NOMO-1 treated with DMSO at 0.1 percent for 48 hours (cell line): ENCODE measurements around the gene CENPP.
"Not testable (repeated sequence)": the region's sequence is repeated elsewhere in the genome, so short reads cannot be mapped to it uniquely, and the experiment has no call there.

ENCODE experiments used
- DNase-seq: peaks from one replicate; lab custom pipeline; 2025; ENCODE audit not compliant: unreplicated experiment; lab: John Stamatoyannopoulos, UW

CENPP gene

DNA sequence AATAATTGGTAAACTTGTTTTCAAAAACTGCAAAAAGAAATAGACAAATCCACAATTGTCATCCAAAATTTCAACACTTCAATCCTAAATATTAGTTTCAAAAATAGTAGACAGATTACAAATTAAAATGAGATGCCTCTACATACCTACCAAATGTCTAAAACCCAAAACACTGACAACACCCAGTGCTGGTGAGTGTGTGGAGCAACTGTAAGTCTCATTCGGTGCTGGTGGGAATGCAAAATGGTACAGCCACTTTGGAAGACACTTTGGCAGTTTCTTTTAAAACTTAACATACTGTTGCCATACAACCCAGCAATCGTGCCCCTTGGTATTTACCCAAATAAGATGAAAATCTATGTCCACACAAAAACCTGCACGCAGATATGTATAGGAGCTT lies 203.4 kb downstream of the CENPP start:
- no peak for DNase-seq

DNA sequence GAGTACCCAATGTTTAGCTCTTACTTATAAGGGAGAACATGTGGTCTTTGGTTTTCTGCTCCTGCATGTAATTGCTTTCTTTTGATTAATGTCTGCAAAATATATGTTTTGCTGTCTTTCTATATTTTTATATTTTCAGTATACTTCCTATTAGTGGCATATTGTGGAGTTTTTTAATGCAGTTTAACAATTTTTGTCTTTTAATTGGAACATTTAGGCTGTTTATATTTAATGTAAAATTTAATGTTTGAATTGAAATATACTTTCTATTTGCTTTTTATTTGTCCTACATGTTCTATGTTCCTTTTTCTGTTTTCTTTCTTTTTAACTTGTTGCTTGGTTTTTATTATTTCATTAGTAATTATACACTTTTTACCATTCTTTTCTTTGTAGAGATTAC lies 205.1 kb downstream of the CENPP start:
- DNase-seq: no peak

DNA sequence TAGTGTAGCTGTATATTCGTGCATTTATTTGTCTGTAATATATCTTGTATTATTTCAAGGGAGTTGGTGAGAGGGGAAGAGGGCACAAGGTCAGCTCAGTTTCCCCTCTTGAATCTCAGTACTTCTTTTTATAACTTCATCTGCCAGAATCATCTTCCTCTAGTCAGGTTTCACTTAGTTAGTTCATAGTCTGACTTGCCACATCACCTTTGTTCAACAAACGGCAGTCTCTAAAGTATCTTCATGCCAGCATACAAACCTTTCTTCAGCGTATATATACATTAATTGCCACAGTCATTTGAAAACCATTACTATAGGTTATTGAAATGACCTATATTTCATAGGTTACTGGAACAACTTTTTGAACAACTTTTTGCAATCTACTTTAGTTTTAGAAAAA lies 208.5 kb downstream of the CENPP start:
- DNase-seq: peak; percentile 50

DNA sequence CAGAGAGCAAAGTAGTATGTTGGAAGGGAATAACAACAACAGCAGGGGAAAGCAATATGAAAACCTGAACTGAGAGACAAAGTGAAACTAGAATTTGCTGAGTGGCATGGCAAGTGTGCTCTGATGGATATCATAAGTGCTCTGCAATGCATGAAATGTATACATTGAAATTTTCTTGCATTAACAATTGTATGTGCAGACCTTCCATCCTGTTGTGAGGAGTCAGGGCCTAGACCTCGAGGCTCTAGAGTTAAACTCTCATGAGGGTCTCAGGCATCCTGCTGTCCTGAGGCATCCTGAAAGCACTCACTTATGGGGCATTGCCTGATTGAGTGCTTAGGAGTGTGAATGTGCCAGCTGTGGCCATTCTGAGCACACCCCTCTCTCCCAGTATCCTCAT lies 208.9 kb downstream of the CENPP start:
- DNase-seq: no peak

DNA sequence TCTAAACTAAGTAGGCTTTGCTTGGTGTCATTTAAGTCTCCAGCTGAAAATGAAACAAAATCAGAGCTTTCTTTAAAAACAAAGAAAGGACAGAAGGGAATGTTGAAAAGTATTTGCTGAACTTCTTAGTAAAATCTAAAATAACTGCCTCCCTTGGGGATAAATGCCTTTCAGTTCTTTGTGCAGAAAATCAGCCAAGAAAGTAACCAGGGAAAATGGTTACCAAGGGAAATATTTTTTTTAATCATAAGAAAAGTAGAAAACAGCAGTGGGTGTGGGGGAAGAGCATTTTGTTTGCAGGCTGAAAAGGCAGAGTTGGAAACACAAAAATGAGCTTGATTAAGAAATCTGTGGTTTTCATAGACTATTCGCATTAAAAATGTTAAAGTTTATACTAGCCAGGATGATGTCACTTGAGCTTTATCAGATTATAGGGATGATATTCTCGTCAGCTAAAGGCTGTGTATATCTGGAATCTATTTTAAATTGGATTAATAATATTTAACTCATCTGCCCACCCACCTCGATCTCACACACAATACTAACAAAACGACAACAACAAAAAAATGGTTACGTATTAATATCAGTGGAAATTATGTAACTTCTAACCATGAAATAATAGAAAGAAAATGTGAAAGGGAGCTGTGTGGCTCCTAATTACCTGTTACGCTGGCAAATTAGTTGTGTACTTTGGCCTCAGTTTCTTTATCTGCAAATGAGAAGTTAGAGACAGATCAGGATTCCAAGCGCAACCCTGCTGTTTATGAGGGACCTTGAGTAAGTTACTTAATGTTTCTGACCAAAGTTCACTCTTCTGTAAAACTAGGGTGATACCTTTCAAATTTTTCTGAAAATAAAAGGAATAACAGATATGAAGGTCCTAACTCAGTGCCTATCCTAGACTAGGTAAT lies 210.4 kb downstream of the CENPP start, which contains the start of gene ECM2:
ECM2 (minus strand) TSS at position 51 of the 911 bp plus-strand sequence. CDS start 13,124 bp downstream, outside the sequence.
- DNase-seq: no peak

DNA sequence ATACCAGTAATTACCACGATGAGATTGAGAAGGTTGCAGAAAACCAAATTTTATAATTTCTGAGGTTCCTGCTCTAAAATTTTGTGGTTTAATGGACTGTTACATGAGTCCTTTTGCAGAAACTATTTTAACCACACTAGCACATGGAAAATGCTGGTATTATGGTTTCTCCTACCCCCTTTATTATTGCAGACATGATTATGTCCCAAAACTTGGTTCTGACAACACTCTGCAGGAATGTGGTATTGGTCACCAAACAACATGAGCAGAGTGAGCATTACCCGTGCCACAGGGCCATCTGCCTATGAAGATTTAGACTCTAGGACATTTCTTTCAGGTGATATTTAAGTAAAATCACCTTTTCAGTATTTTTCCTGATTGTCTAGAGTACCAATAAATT lies 212.8 kb downstream of the CENPP start:
- peak; percentile 5 for DNase-seq

DNA sequence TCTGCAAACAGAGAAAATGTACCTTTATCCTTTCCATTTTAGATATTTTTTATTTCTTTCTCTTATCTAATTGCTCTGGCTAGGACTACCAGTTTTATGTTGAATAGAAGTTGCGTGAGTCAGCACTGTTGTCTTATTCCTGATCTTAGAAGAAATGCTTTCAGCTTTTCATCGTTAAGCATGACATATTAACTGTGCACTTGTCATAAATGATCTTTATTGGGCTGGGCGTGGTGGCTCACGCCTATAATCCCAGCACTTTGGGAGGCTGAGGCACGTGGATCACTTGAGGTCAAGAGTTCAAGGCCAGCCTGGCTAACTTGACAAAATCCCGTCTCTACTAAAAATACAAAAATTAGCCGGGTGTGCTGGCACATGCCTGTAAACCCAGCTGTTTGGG lies 218.2 kb downstream of the CENPP start:
- DNase-seq: no peak

DNA sequence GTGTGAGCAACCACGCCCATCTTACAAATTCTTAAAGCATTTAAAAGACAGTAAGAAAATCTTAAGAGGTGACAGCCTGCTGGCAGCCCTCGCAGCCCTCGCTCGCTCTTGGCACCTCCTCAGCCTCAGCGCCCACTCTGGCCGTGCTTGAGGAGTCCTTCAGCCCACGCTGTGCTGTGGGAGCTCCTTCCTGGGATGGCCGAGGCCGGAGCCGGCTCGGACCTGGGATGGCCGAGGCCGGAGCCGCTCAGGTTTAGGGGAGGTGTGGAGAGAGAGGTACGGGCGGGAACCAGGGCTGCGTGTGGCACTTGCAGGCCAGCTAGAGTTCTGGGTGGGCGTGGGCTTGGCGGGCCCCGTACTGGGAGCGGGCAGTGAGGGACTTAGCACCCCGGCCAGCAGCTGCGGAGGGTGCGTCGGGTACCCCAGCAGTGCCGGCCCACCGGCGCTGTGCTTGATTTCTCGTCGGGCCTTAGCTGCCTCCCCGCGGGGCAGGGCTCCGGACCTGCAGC lies 219.3 kb downstream of the CENPP start:
- no peak for DNase-seq

DNA sequence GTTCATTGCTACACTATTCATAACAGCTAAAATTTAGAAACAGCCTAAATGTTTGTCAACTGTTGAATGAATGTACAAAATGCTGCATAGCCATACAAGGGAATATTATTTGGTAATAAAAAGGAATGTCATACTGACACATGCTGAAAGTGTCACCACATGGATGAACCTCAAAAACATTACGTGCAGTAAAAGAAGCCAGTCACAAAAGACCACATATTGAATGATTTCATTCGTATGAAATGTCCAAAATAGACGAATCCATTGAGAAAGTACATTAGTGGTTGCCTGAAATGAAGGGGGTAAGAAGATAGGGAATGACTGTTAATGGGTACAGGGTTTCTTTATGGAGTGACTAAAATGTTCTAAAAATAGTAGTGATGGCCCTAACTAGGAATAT lies 221.6 kb downstream of the CENPP start:
- no peak for DNase-seq

DNA sequence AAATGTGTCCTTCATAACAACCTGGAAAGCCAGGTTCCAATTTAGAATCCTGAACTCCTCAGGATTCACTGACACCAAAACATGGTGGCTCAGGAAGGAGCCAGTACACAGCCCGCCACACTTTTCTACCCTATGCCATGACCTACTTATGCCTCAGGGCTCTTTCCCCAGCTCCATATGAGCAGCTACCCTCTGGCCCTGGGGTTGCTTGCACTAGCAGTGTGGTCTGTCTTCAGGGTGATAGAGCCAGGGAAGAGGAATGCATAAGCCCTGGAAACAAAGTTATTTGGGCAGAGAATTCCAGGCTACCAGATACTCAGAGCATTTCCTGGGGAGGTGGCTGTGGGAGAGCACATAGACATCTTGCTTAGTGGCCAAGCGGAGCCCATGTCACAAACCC lies 225.0 kb downstream of the CENPP start:
- no peak for DNase-seq

DNA sequence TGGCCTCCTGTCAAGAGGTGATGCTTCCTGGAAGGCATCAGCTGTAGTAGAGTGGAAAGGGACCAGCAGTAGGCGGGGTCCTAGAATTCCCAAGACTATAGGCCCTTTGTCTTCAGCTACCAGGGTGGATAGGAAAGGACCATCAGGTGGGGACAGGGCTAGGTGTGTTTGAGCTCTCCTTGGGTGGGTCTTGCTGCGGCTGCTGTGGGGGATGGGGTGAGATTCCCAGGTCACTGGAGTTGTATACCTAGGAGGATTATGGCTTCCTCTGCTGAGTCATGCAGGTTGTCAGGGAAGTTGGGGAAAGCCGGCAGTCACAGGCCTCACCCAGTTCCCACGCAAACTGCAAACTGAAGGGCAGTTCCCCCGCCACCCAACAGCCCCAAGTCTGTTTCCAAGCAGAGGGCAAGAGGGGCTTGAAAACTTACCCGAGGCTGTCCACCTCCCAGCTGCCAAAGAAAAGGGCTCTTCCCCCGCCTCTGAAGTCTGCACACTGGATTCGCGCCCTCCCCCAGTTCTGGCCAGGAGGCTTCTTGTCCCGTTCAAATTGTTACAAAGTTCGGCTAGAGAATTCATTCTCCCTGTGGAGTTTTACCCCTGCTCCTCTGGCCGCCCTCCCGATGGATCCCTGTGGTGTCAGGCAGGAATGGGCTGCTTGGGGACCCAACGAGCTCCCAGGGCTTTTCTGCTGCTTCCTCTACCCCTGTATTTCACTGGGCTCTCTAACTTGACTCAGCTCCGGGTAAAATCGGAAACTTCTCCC lies 233.0 kb downstream of the CENPP start:
- DNase-seq: no peak

DNA sequence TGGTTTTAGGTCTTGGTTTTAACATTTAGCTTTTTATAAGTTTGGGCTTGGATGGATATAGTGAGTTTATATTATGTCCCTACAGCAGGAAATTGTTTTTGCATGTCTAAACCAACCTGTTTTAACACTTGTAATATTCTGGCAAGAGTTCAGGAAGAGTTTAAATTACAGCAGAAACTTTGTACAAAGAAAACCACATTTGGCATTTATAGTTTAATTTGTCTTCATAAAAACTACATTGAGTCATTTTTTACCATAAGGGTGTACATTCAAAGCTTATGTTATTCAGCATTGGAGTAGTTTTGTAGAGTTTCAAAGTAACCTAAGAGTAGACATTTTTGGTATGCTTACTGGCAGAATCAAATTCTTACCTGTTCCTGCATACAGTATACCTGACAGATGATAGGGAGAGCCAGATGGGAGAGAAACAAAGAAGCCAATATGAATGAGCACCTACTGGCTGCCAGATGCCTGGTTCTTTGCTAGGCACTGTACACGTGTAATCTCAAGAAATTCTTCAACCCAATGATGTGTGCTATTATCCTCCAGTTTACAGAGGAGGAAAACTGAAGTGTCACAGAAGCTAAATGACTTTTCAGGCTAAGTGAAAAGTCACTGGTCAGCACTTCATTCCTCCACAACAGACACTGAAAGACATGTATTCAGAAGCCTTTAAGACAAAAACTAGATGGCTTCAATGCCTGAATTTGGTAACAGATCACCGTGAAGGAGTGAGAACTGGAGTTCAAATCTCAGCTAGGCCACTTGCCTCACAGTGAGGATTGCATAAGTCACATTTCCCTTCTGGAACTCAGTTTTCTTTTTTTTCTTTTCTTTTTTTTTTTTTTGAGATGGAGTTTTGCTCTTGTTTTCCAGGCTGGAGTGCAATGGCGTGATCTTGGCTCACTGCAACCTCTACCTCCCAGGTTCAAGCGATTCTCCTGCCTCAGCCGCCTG lies 235.9 kb downstream of the CENPP start:
- DNase-seq: no peak

DNA sequence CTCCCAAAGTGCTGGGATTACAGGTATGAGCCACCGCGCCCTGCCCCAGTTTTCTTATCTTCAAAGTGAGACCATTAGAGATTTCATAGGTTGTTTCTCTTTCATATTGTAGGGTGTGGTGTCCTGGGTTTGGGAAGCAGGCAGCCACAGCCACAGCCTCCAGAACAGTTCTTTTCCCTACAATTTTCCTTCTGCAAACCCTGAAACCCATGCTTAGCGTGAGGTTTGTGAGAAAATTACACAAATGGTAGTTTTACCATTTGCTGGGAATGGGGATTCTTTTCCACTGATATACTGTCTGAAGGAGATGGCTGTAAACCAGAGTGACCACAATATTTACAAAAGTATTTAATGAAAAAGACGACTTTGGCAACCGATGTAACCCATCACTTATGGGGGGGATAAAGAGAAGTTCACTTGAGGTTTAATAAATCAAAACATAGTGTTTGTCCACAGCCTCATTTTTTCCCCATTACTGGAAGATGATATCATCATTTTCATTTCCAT lies 236.8 kb downstream of the CENPP start:
- no peak for DNase-seq

DNA sequence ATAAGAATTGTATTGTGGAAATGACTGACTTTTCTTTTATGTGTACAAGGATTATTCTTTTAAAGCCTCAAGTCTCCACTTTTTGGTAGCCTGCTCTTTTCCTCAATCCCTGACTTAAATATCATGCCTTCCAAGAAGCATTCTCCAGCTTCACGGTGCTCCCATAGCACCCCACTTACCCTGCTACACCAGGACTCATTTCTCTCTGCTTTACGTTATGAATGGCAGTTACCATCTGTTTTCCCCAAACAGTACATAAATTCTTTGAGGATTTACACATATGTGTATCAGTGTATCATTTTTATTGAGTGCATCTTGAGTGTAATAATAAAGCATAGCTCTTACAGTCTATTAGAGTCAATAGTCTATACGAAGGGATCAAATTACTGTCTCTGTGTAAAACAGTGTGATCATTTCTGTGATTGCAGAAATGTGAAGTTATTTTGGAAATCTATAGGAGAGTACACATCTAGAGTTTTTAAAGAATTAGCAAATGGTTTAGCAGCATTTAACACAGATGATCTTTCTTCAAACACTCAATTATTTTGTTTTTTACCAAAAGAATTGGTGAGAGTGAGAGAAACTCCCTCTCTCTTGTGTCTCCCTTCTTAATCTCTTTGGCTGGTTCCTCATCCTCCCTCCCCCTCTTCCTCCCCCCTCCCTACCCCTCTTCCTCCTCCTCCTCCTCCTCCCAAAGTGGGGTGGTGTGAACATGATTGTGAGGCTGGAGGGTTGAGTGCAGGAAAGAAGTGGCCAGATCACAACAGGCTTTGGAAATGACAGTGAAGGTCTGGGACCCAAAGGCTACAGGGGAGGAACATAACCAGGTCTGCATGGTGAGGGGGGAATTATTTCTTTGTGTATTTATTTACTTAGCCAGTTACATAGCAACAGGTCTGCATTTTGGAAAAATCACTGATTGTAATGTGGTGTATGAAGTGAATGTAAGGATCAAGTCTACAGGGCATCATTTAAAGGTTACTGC lies 237.7 kb downstream of the CENPP start:
- no peak for DNase-seq

DNA sequence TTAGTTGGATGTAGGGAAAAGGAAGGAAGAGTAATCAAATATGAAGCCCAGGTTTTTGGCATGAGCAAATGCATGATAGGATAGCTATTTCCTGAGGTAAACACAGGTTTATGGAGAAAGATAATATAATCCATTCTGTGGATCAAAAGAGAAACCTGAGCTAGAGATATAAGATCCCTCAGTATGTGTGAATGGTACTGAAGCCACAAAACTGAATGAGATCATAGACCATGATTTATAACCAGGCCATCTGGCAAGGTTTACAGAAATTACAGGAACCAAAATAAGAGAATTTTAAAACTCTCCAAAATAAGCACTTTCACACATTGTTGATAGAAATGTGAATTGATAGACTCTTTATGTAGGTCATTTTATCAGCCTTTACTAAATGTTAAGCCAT lies 238.8 kb downstream of the CENPP start:
- no peak for DNase-seq

DNA sequence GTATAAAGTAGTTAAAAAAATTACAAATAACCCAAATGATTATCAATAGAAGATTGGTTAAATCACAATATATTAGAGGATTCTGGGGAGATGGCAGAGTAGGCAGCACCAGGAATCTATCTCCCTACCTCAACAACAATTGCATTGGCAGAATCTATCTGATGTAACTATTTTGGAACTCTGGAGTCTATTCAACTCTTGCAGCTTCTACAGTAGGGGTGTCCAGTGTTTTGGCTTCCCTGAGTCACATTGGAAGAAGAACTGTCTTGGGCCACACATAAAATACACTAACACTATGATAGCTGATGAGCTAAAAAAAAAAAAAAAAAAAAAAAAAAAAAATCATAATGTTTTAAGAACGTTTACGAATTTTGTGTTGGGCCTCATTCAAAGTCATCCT lies 239.2 kb downstream of the CENPP start:
- no peak for DNase-seq

DNA sequence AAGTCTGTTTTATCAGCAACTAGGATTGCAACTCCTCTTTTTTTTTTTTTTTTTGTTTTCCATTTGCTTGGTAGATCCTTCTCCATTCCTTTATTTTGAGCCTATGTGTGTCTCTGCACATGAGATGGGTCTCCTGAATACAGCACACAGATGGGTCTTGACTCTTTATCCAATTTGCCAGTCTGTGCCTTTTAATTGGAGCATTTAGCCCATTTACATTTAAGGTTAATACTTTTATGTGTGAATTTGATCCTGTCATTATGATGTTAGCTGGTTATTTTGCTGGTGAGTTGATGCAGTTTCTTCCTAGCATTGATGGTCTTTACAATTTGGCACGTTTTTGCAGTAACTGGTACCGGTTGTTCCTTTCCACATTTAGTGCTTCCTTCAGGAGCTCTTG lies 246.1 kb downstream of the CENPP start:
- DNase-seq: not testable (repeated sequence)

DNA sequence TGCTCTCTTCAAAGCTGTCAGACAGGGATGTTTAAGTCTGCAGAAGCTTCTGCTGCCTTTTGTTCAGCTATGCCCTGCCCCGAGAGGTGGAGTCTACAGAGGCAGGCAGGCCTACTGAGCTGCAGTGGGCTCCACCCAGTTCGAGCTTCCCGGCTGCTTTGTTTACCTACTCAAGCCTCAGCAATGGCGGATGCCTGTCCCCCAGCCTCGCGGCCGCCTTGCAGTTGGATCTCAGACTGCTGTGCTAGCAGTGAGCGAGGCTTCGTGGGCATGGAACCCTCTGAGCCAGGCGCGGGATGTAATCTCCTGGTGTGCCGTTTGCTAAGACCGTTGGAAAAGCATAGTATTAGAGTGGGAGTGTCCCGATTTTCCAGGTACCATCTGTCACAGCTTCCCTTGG lies 247.9 kb downstream of the CENPP start:
- not testable (repeated sequence) for DNase-seq

DNA sequence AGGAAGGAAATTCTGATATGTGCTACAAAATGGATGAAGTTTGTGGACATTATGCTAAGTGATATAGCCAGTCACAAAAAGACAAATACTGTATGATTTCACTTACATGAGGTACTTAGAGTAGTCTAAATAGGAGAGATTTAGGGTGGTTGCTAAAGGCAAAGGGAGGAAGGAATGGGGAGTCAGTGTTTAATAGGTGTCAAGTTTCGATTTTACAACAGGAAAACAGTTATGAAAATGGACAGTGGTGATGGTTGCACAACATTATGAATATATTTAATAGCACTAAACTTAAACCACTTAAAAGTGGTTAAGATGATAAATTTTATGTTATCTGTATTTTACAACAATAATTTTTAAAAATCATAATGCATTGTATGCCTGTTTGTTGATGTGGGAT lies 250.4 kb downstream of the CENPP start:
- DNase-seq: peak; percentile 46
